A673 (cell line): ENCODE measurements around the gene LRRD1. TPM values are rescaled to one million over a fixed set of nuclear protein-coding genes. Genes with fewer than 3 reads are reported as not detected.
"Not testable (repeated sequence)": the region's sequence is repeated elsewhere in the genome, so short reads cannot be mapped to it uniquely, and the experiment has no call there.

Experiments
- BruUV-seq: library from RNA; stranded (reverse); fragments of 400-500 nt; replicated peaks from 2 replicates; lab custom pipeline; 2021; lab: Mats Ljungman, UMichigan
- CTCF ChIA-PET: fragments of 300-600 bp; sonication (Branson Sonifier 250); formaldehyde crosslinking; loops from one replicate; lab custom pipeline; 2022; ENCODE audit warnings: antibody characterized with exemption; lab: Charles Lee
- POLR2A ChIA-PET: fragments of 300-600 bp; sonication (Branson Sonifier 250); formaldehyde crosslinking; loops from one replicate; lab custom pipeline; 2022; ENCODE audit warnings: antibody characterized with exemption; ENCODE audit not compliant: low non-redundant PET; lab: Charles Lee
- DNase-seq: peaks from one replicate; pipeline ENCODE4 v3.0.0-alpha.2; 2015; ENCODE audit warnings: low spot score
- H3K27ac ChIP-seq: fragments of 200-600 bp; sonication (generic); 2 replicates; pipeline ENCODE4 v1.5.1; 2016; ENCODE audit warnings: mixed run types, low read depth, mild to moderate bottlenecking, mixed read lengths, antibody characterized with exemption, low read length; ENCODE audit not compliant: poor library complexity, severe bottlenecking
- H3K27me3 ChIP-seq: fragments of 200-600 bp; sonication (generic); replicated peaks from 2 replicates; pipeline ENCODE4 v1.6.1; 2017; ENCODE audit warnings: mixed run types, low read depth, mild to moderate bottlenecking, mixed read lengths, antibody characterized with exemption, low read length; ENCODE audit not compliant: insufficient read depth, poor library complexity
- H3K36me3 ChIP-seq: fragments of 200-600 bp; sonication (generic); 2 replicates; pipeline ENCODE4 v1.6.1; 2016; ENCODE audit warnings: mixed run types, mild to moderate bottlenecking, mixed read lengths, antibody characterized with exemption, low read length; ENCODE audit not compliant: insufficient read depth, poor library complexity, severe bottlenecking
- H3K4me1 ChIP-seq: fragments of 200-600 bp; sonication (generic); 2 replicates; pipeline ENCODE4 v1.6.1; 2017; ENCODE audit warnings: mixed run types, mild to moderate bottlenecking, mixed read lengths, antibody characterized with exemption, low read length; ENCODE audit not compliant: insufficient read depth, poor library complexity, severe bottlenecking
- H3K4me3 ChIP-seq: fragments of 200-600 bp; sonication (generic); 2 replicates; pipeline ENCODE4 v1.5.1; 2016; ENCODE audit warnings: low read depth, mixed run types, mild to moderate bottlenecking, mixed read lengths, low read length; ENCODE audit not compliant: poor library complexity, severe bottlenecking
- H3K9me3 ChIP-seq: fragments of 200-600 bp; sonication (generic); 2 replicates; pipeline ENCODE4 v1.6.1; 2016; ENCODE audit warnings: mixed run types, low read depth, mild to moderate bottlenecking, mixed read lengths, antibody characterized with exemption, low read length; ENCODE audit not compliant: poor library complexity, severe bottlenecking
- EZH2 ChIP-seq: fragments of 200-600 bp; sonication (generic); IDR thresholded peaks from 2 replicates; pipeline ENCODE4 v1.6.1; 2017; ENCODE audit warnings: borderline replicate concordance, low read depth, mild to moderate bottlenecking, mixed read lengths, antibody characterized with exemption, low read length; ENCODE audit not compliant: poor library complexity, severe bottlenecking
- intact Hi-C: fragments of 100-400 bp; cut with micrococcal nuclease; formaldehyde crosslinking; loops from one replicate; pipeline ENCODE4 v1.10.0; 2022; ENCODE audit not compliant: unreplicated experiment
- total RNA-seq: library from RNA; stranded (reverse); gene quantifications from 2 replicates; pipeline ENCODE4 v1.2.3, GENCODE V29; 2021
- TF ChIP-seq, protein P1 (sequence below): fragments of 300-800, 200-600 bp; sonication (generic); conservative IDR thresholded peaks from 2 replicates; pipeline ENCODE4 v1.5.1; 2017; ENCODE audit warnings: low read depth, mild to moderate bottlenecking, antibody characterized with exemption, low read length, moderate library complexity, mixed read lengths

LRRD1 gene
- total RNA-seq, 1 experiment from 2014 or later: not detected

DNA sequence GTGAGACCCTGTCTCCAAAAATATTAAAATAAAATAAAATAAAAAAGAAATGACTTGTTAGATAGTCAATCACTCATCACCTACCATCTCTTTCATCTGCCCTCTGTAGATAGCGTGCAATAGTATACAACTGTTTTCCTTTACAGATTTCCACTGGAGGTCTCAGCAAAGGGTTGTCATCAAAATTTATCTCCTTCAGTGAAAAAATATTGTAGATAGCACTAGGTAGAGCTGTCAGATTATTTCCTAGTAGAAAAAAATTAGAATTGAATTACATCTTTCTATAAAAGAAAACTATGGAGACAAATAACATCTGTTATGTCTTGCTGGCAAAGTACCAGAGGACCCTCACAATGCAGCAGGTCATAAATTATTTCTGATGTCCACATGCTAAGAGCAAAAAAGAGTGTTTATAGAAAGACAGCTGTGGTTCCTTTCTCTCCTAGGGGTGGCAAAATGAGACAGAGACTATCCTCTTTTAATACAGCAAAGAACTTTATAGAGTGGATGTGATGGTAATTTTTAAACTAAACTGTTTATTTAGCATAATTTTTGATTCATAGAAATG is 28.4 kb downstream of the LRRD1 start:
- intact Hi-C loops: no loop called here
- no peaks in the 10 kb centered on the region for H3K9me3 ChIP-seq
- DNase-seq: no peak
- H3K27me3 ChIP-seq: no peaks in the 10 kb centered on the region
- BruUV-seq: no TSS peak
- no peaks in the 10 kb centered on the region for H3K36me3 ChIP-seq
- H3K4me3 ChIP-seq: no peak overlapping the region
- POLR2A ChIA-PET: no interaction called here
- H3K4me1 ChIP-seq: no peaks in the 10 kb centered on the region
- no peak overlapping the region for H3K27ac ChIP-seq
- CTCF ChIA-PET: no interaction called here
- TF ChIP-seq EZH2: no peak
- TF ChIP-seq, protein P1, sequence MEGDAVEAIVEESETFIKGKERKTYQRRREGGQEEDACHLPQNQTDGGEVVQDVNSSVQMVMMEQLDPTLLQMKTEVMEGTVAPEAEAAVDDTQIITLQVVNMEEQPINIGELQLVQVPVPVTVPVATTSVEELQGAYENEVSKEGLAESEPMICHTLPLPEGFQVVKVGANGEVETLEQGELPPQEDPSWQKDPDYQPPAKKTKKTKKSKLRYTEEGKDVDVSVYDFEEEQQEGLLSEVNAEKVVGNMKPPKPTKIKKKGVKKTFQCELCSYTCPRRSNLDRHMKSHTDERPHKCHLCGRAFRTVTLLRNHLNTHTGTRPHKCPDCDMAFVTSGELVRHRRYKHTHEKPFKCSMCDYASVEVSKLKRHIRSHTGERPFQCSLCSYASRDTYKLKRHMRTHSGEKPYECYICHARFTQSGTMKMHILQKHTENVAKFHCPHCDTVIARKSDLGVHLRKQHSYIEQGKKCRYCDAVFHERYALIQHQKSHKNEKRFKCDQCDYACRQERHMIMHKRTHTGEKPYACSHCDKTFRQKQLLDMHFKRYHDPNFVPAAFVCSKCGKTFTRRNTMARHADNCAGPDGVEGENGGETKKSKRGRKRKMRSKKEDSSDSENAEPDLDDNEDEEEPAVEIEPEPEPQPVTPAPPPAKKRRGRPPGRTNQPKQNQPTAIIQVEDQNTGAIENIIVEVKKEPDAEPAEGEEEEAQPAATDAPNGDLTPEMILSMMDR: no peak

DNA sequence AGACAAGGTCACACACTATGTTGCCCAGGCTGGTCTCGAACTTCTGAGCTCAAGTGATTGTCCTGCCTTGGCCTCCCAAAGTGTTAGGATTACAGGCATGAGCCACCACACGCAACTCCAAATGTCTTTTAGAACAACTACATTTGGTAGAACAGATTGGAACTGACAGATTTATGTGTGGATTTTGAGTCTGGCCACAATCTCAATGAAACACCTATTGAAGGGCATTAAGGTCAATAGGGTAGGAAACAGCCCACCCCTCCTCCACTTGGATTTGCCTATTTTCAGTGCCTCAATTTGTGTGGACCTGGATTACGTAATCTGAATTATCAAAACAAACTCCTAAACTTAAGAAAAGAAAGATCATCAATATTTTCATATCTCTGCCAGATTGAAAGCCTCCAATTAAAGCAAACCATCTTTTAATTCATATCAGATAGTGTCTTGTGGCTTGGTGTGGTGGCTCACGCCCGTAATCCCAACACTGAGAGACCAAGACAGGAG is 29.2 kb downstream of the LRRD1 start:
- CTCF ChIA-PET: no interaction called here

GRCh38 chr7:92143192-92143880 is 35.6 kb downstream of the LRRD1 start:
- H3K36me3 ChIP-seq, H3K27me3 ChIP-seq, DNase-seq, POLR2A ChIA-PET, H3K9me3 ChIP-seq, H3K4me3 ChIP-seq, BruUV-seq, H3K27ac ChIP-seq, CTCF ChIA-PET, H3K4me1 ChIP-seq, intact Hi-C loops: not testable (repeated sequence)

More for the DNA sequence above, 29.2 kb downstream of the LRRD1 start:
- intact Hi-C loops: no loop called here
- BruUV-seq: no TSS peak
- TF ChIP-seq, protein P1: no peak
- TF ChIP-seq EZH2: no peak
- Histone ChIP-seq H3K36me3 (no peaks in the 10 kb centered on the region), H3K27ac (no peak overlapping the region), H3K9me3 (no peaks in the 10 kb centered on the region), H3K4me1 (no peaks in the 10 kb centered on the region), H3K27me3 (no peaks in the 10 kb centered on the region), H3K4me3 (no peak overlapping the region)
- POLR2A ChIA-PET: no interaction called here
- DNase-seq: no peak

GRCh38 chr7:92142791-92143190 is 36.2 kb downstream of the LRRD1 start:
- H3K4me3 ChIP-seq, BruUV-seq, CTCF ChIA-PET, H3K9me3 ChIP-seq, H3K27me3 ChIP-seq, H3K4me1 ChIP-seq, POLR2A ChIA-PET, intact Hi-C loops, DNase-seq, H3K36me3 ChIP-seq, H3K27ac ChIP-seq: not testable (repeated sequence)
